Measurements from ENCODE around the gene IRS2.

The IRS2 gene

GRCh38 chr13:109703250-109703649 lies 83.1 kb downstream of the IRS2 start:
- no peak for DNase-seq (ENCODE audit: low read depth)
